Mesenchymal stem cell (in vitro differentiated cells and primary cell): ENCODE measurements around the gene MS4A7.

Experiments
- DNase-seq: peaks from one replicate; pipeline ENCODE4 v3.0.0-alpha.2; 2013
- H2AFZ ChIP-seq: one replicate; pipeline ENCODE4 v1.6.1; 2013; ENCODE audit warnings: low read depth, mild to moderate bottlenecking, control low read depth, inconsistent platforms, low read length, moderate library complexity
- H2AK5ac ChIP-seq: 2 replicates; pipeline ENCODE4 v1.6.1; 2013; ENCODE audit warnings: low read length, moderate library complexity, mild to moderate bottlenecking, inconsistent platforms; ENCODE audit not compliant: severe bottlenecking
- H2BK120ac ChIP-seq: one replicate; pipeline ENCODE4 v1.6.1; 2013; ENCODE audit warnings: low read depth, mild to moderate bottlenecking, inconsistent platforms, low read length, moderate library complexity
- H2BK12ac ChIP-seq, 2 experiments: one replicate each; pipeline ENCODE4 v1.6.1; 2013; ENCODE audit warnings: inconsistent platforms in 2 of 2, low read length in 2 of 2, mild to moderate bottlenecking in 2 of 2, moderate library complexity in 2 of 2, control low read depth in 1 of 2
- H2BK15ac ChIP-seq: one replicate; pipeline ENCODE4 v1.6.1; 2013; ENCODE audit warnings: mild to moderate bottlenecking, low read depth, inconsistent platforms; ENCODE audit not compliant: poor library complexity, severe bottlenecking
- H2BK5ac ChIP-seq: 2 replicates; pipeline ENCODE4 v1.6.1; 2013; ENCODE audit warnings: low read depth, mild to moderate bottlenecking, low read length, control low read depth, inconsistent platforms; ENCODE audit not compliant: poor library complexity, severe bottlenecking
- H3K14ac ChIP-seq, 2 experiments: one replicate each; pipeline ENCODE4 v1.6.1; 2013; ENCODE audit warnings: inconsistent platforms in 2 of 2, low read length in 2 of 2, control low read depth in 1 of 2, mild to moderate bottlenecking in 1 of 2, moderate library complexity in 1 of 2
- H3K18ac ChIP-seq, 2 experiments: one replicate each; pipeline ENCODE4 v1.6.1; 2013; ENCODE audit warnings: inconsistent platforms in 2 of 2, low read length in 2 of 2, control low read depth in 1 of 2, low read depth in 1 of 2, mild to moderate bottlenecking in 1 of 2
- H3K23ac ChIP-seq, 2 experiments: one replicate each; pipeline ENCODE4 v1.6.1; 2013; ENCODE audit warnings: inconsistent platforms in 2 of 2, low read length in 2 of 2, mild to moderate bottlenecking in 2 of 2, moderate library complexity in 2 of 2, control low read depth in 1 of 2
- H3K27ac ChIP-seq: 2 replicates; pipeline ENCODE4 v1.5.1; 2013; ENCODE audit warnings: mild to moderate bottlenecking, moderate library complexity, low read length, control low read depth, inconsistent platforms; ENCODE audit not compliant: poor library complexity, severe bottlenecking
- H3K27me3 ChIP-seq, 2 experiments: 2 replicates each; pipeline versions ENCODE4 v1.6.1 to v1.7.0; 2013; ENCODE audit warnings: low read length in 2 of 2, mild to moderate bottlenecking in 2 of 2, moderate library complexity in 2 of 2, control low read depth in 1 of 2, inconsistent platforms in 1 of 2; ENCODE audit not compliant: control insufficient read depth in 1 of 2, insufficient read depth in 1 of 2
- H3K36me3 ChIP-seq, 2 experiments: 2 replicates each; pipeline versions ENCODE4 v1.6.1 to v1.7.0; 2013; ENCODE audit warnings: low read length in 2 of 2, control low read depth in 1 of 2, inconsistent platforms in 1 of 2, low read depth in 1 of 2, mild to moderate bottlenecking in 1 of 2; ENCODE audit not compliant: insufficient read depth in 2 of 2, control insufficient read depth in 1 of 2
- H3K4ac ChIP-seq, 2 experiments: one replicate each; pipeline ENCODE4 v1.6.1; 2013; ENCODE audit warnings: inconsistent platforms in 2 of 2, low read length in 2 of 2, mild to moderate bottlenecking in 2 of 2, moderate library complexity in 2 of 2, control low read depth in 1 of 2, low read depth in 1 of 2
- H3K4me1 ChIP-seq: 2 replicates; pipeline ENCODE4 v1.6.1; 2013; ENCODE audit warnings: low read depth, low read length, control low read depth; ENCODE audit not compliant: control insufficient read depth, insufficient read depth
- H3K4me2 ChIP-seq: 2 replicates; pipeline ENCODE4 v1.6.1; 2013; ENCODE audit warnings: low read length, mild to moderate bottlenecking, inconsistent platforms; ENCODE audit not compliant: poor library complexity, severe bottlenecking
- H3K4me3 ChIP-seq, 2 experiments: 2 replicates each; pipeline versions ENCODE4 v1.5.1 to v1.7.0; 2013; ENCODE audit warnings: low read length in 2 of 2, mild to moderate bottlenecking in 2 of 2, control low read depth in 1 of 2, low read depth in 1 of 2; ENCODE audit not compliant: insufficient read depth in 1 of 2
- H3K79me1 ChIP-seq: replicated peaks from 2 replicates; pipeline ENCODE4 v1.6.1; 2013; ENCODE audit warnings: mild to moderate bottlenecking, control low read depth, low read length, inconsistent platforms; ENCODE audit not compliant: poor library complexity, severe bottlenecking
- H3K9ac ChIP-seq: 2 replicates; pipeline ENCODE4 v1.7.0; 2013; ENCODE audit warnings: mild to moderate bottlenecking, low read length, moderate library complexity
- H3K9me3 ChIP-seq: 2 replicates; pipeline ENCODE4 v1.7.0; 2013; ENCODE audit warnings: mild to moderate bottlenecking, low read length; ENCODE audit not compliant: control insufficient read depth
- H4K8ac ChIP-seq: one replicate; pipeline ENCODE4 v1.6.1; 2013; ENCODE audit warnings: inconsistent platforms, mild to moderate bottlenecking, low read length, moderate library complexity
- H4K91ac ChIP-seq: one replicate; pipeline ENCODE4 v1.6.1; 2013; ENCODE audit warnings: mild to moderate bottlenecking, low read length, inconsistent platforms
- WGBS: methylation state at CpG from one replicate; pipeline ENCODE4 v1.1.7; 2013; ENCODE audit warnings: mixed read lengths; 5-methylcytosine and 5-hydroxymethylcytosine counted together

MS4A7 gene

GRCh38 chr11:60428517-60428916 is 50.2 kb downstream of the MS4A7 start:
- no peak overlapping the region for H3K4me3 ChIP-seq
- WGBS: 67% methylated on average over 1 of the region's 2 CpGs
- no peak for DNase-seq
- H3K4me2 ChIP-seq: no peak overlapping the region
- no peak overlapping the region for H3K9ac ChIP-seq
- H2BK120ac ChIP-seq: no peak overlapping the region
- H3K36me3 ChIP-seq: no peaks in the 10 kb centered on the region
- no peak overlapping the region for H3K4ac ChIP-seq
- H3K9me3 ChIP-seq: no peaks in the 10 kb centered on the region
- no peak overlapping the region for H3K18ac ChIP-seq
- H2AK5ac ChIP-seq: no peak overlapping the region
- H3K79me1 ChIP-seq: no peaks in the 10 kb centered on the region
- no peak overlapping the region for H2AFZ ChIP-seq
- no peak overlapping the region for H2BK12ac ChIP-seq
- H3K14ac ChIP-seq: no peak overlapping the region
- H3K27ac ChIP-seq: no peak overlapping the region
- no peak overlapping the region for H2BK5ac ChIP-seq
- no peak overlapping the region for H2BK15ac ChIP-seq
- H3K4me1 ChIP-seq: no peaks in the 10 kb centered on the region
- no peak overlapping the region for H3K23ac ChIP-seq
- no peaks in the 10 kb centered on the region for H3K27me3 ChIP-seq
- no peak overlapping the region for H4K91ac ChIP-seq
- H4K8ac ChIP-seq: no peak overlapping the region

GRCh38 chr11:60429272-60429671 is 50.9 kb downstream of the MS4A7 start, which contains the start of gene MS4A5:
Gene MS4A5 (plus strand): TSS chr11:60429572. CDS start chr11:60429675, 103 bp downstream.
- H3K14ac ChIP-seq: no peak within 1 kb of the TSS
- H3K4me3 ChIP-seq: no peak within 1 kb of the TSS
- no peak within 1 kb of the TSS for H2BK5ac ChIP-seq
- no peak within 1 kb of the TSS for H2BK15ac ChIP-seq
- no peak within 1 kb of the TSS for H2BK120ac ChIP-seq
- DNase-seq: no peak
- H3K36me3 ChIP-seq: no peaks in the 10 kb centered on the region
- no peak within 1 kb of the TSS for H3K4ac ChIP-seq
- H2AK5ac ChIP-seq: no peak within 1 kb of the TSS
- no peaks in the 10 kb centered on the region for H3K9me3 ChIP-seq
- H3K27ac ChIP-seq: no peak within 1 kb of the TSS
- H3K4me2 ChIP-seq: no peak within 1 kb of the TSS
- no peaks in the 10 kb centered on the region for H3K79me1 ChIP-seq
- H4K91ac ChIP-seq: no peak within 1 kb of the TSS
- no peak within 1 kb of the TSS for H3K23ac ChIP-seq
- H2AFZ ChIP-seq: no peak within 1 kb of the TSS
- H3K9ac ChIP-seq: no peak within 1 kb of the TSS
- no peaks in the 10 kb centered on the region for H3K27me3 ChIP-seq
- no peak within 1 kb of the TSS for H4K8ac ChIP-seq
- no peak within 1 kb of the TSS for H3K18ac ChIP-seq
- 100% methylated on average over 5 of the region's 5 CpGs for WGBS
- H3K4me1 ChIP-seq: no peaks in the 10 kb centered on the region
- H2BK12ac ChIP-seq: no peak within 1 kb of the TSS

GRCh38 chr11:60431251-60431650 is 52.9 kb downstream of the MS4A7 start:
- H2BK12ac ChIP-seq: no peak overlapping the region
- no peak overlapping the region for H3K18ac ChIP-seq
- H3K4me1 ChIP-seq: no peaks in the 10 kb centered on the region
- H2BK5ac ChIP-seq: no peak overlapping the region
- no peak overlapping the region for H2AK5ac ChIP-seq
- H3K4ac ChIP-seq: no peak overlapping the region
- no peaks in the 10 kb centered on the region for H3K9me3 ChIP-seq
- no peak overlapping the region for H2BK120ac ChIP-seq
- no peak overlapping the region for H3K23ac ChIP-seq
- no peak overlapping the region for H3K9ac ChIP-seq
- 55% methylated on average over 1 of the region's 2 CpGs for WGBS
- no peak overlapping the region for H3K4me2 ChIP-seq
- H4K8ac ChIP-seq: no peak overlapping the region
- no peak overlapping the region for H2AFZ ChIP-seq
- no peaks in the 10 kb centered on the region for H3K27me3 ChIP-seq
- H3K79me1 ChIP-seq: no peaks in the 10 kb centered on the region
- H2BK15ac ChIP-seq: no peak overlapping the region
- no peak overlapping the region for H3K27ac ChIP-seq
- no peak overlapping the region for H3K14ac ChIP-seq
- H4K91ac ChIP-seq: no peak overlapping the region
- DNase-seq: no peak
- H3K36me3 ChIP-seq: no peaks in the 10 kb centered on the region
- no peak overlapping the region for H3K4me3 ChIP-seq

GRCh38 chr11:60433401-60433800 is 55.1 kb downstream of the MS4A7 start:
- H3K18ac ChIP-seq: no peak overlapping the region
- DNase-seq: no peak
- H3K27ac ChIP-seq: no peak overlapping the region
- no peaks in the 10 kb centered on the region for H3K9me3 ChIP-seq
- no peaks in the 10 kb centered on the region for H3K36me3 ChIP-seq
- H3K9ac ChIP-seq: no peak overlapping the region
- no peaks in the 10 kb centered on the region for H3K79me1 ChIP-seq
- no peaks in the 10 kb centered on the region for H3K27me3 ChIP-seq
- H2BK12ac ChIP-seq: no peak overlapping the region
- H2AK5ac ChIP-seq: no peak overlapping the region
- no peak overlapping the region for H4K8ac ChIP-seq
- H2BK15ac ChIP-seq: no peak overlapping the region
- no peak overlapping the region for H2AFZ ChIP-seq
- 43% methylated on average over 2 of the region's 4 CpGs for WGBS
- H4K91ac ChIP-seq: no peak overlapping the region
- H3K4me1 ChIP-seq: no peaks in the 10 kb centered on the region
- no peak overlapping the region for H3K4me3 ChIP-seq
- no peak overlapping the region for H3K4ac ChIP-seq
- no peak overlapping the region for H3K4me2 ChIP-seq
- no peak overlapping the region for H2BK120ac ChIP-seq
- no peak overlapping the region for H3K23ac ChIP-seq
- no peak overlapping the region for H2BK5ac ChIP-seq
- H3K14ac ChIP-seq: no peak overlapping the region
